Renal cortical epithelial cell (primary cell): ENCODE results near the gene CNPY1. TPM values are rescaled to one million over a fixed set of nuclear protein-coding genes. Genes with fewer than 3 reads are reported as not detected.
A peak's percentile ranks its signal among the peaks of the same experiment; 100 is the strongest.

ENCODE experiments used
- DNase-seq: peaks from one replicate; pipeline ENCODE4 v3.0.0-alpha.2; 2011; ENCODE audit warnings: low read depth
- total RNA-seq: library from RNA; depleted of rRNA; stranded (reverse); fragments of >200 nt; gene quantifications from 2 replicates; pipeline ENCODE4 v1.2.3, GENCODE V29; 2014

CNPY1 gene
- total RNA-seq, 1 donor from 2014 or later, result not detected

DNA sequence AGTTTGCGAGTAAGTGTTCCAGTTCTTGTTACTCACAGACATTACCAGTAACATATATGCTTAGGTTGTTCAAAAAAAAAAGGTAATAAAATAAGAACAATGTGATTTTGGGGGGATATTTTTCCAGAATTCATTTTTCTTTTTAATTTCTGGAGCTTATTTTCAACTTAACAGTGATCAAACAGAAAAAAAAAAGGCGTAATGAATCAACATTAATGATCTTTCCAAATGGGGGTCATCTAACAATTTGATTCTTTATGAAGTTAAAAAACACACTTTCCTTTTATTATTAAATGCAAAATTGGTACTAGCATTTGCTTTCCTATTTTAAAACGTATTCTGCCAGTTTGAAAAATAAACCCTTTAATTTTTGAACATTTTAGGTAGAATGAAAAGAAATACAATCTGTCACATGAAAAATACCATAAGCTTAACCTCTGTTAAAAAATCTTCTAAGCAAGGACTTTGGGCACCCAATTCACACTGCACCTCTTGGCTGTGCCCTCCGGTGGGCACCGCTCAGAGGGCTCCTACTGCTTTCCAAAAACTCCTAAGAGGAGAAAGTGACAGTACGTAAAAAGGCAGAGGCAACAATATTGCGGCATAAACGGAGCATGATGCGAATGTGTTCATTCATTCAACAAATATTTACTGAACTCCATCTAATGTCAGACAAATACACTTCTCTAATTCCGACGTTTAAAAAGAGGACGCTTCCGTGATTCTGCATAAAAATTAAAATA lies 32.6 kb downstream of the CNPY1 start:
- no peak for DNase-seq

DNA sequence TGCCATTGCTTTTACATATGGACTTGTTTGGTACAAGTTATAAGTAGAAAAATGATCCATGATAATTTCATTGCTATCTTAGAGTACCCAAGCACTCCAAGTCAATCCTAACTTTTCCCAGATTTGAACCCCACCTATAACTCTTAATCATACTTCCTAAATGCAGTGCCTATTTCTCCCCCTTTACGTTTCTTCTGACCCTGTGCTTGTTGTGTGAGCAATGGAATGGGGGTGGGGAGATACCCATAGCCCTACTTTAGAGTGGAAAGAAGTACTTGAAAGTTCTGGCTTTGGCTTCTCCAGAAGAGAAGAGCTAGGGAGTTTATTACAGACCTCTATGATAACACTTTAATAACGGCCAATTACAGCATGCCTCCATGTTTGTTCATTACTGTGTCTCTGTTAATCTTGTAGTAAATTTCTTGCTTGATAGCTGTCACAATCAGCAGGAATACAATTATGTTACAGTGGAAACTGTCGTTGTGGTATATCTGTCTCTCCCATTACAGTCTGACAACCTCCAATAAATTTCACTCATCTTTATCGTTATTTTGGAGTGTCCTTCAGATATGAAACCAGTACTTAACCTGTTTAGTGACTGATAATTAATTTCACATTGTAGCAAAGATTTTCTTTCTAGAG lies 34.0 kb downstream of the CNPY1 start:
- DNase-seq, result no peak

DNA sequence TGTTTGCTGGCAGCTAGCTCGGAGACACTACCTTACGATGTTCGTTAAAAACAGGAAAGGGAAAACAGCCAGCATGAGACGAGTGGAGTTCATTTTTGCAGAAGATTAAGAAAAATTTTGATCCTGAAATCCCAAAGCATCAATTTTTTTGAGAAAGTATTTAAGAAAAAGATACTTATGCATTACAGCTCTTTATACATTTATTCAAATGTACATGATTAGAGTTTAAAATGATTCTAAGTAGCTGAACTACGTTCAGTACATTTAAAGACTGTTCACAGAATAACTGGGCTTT lies 34.7 kb downstream of the CNPY1 start:
- no peak for DNase-seq

DNA sequence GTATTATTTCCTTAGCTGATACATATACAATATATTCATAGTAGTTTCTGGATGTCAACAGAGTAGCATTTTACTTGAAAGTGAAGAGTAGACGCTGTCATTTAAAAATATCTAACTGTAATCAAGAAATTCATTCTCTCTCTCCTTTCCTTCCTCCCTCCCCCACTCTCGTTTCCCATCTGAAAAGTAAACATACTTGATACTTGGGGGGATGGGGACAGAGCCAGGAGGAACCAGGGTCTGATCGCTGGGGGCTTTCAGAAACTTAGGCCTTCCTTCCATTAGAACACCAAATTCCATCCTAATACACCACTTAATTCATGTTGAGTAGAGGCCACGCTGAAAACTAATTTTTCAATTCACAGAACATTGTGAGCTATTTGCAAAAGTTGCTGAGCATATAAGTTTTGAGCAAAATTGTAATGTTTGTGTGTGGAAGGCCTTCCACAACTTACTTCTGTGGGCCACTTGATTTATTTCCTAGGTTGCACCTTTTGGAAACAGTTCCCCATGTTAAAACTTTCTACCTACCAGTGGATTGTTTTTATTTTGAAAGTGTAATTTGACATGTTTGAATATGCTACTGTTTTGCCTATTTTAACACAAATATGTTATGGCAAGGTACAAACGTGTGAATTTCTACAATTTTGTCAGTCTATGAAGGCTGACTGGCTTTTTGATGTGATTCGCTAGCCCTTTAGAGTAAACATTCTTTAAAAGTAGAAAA lies 35.2 kb downstream of the CNPY1 start:
- DNase-seq, result no peak

DNA sequence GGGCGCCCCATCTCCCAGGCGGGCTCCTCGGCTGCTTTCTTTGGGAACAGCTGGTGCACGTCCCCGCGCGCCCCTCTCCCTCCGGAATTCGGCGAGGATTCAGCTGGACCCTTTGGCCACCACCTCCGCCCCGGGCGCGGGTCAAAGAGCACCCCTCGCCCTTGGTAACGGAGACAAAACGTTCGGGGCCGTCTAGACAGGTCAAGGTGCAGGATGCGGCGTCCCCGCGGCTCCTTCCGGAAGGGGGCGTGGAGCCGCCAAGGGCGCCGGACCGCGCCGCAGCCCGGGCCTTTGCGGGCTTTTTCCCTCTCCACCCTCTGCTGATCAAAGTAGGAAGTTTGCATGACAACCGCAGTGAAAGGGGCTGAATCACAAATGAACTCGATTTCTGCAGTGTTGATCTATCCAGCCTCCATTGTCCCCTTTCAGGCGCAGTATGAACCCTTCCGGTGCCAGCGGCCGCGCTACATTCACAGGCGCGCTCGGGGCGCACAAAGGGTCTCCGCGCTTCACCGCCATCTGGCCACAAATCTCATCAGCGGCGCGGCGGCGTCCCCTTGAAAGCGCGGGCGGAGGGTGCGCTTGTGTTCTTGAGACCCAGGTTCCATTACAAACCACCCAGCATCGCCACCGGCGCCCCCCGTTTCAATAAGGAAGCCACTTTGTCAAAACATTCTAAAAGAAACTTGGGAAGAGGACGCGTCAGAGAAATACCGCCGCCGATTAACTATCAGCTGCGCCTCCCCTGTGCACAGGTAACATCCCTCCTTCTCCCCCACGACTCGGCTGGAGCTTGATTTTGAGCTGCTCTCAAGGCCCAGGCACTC lies 36.4 kb downstream of the CNPY1 start:
- no peak for DNase-seq

DNA sequence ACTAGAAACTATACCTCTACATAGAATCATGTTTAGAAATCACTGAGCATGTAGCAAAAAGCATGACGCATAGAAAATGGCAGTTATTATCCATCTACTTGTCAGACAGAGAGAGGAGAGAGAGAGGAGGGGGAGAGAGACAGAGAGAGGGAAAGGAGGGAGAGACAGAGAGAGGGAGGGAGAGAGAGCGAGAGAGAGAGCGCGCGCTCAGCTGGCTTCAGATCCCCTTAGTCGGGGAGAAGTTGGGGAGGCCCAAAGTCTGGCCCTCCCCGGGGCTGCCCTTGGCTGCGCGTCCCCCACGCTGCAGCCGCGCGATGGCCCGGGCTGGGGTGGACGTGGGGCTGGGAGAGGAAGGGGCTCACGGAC lies 37.0 kb downstream of the CNPY1 start:
- no peak for DNase-seq

DNA sequence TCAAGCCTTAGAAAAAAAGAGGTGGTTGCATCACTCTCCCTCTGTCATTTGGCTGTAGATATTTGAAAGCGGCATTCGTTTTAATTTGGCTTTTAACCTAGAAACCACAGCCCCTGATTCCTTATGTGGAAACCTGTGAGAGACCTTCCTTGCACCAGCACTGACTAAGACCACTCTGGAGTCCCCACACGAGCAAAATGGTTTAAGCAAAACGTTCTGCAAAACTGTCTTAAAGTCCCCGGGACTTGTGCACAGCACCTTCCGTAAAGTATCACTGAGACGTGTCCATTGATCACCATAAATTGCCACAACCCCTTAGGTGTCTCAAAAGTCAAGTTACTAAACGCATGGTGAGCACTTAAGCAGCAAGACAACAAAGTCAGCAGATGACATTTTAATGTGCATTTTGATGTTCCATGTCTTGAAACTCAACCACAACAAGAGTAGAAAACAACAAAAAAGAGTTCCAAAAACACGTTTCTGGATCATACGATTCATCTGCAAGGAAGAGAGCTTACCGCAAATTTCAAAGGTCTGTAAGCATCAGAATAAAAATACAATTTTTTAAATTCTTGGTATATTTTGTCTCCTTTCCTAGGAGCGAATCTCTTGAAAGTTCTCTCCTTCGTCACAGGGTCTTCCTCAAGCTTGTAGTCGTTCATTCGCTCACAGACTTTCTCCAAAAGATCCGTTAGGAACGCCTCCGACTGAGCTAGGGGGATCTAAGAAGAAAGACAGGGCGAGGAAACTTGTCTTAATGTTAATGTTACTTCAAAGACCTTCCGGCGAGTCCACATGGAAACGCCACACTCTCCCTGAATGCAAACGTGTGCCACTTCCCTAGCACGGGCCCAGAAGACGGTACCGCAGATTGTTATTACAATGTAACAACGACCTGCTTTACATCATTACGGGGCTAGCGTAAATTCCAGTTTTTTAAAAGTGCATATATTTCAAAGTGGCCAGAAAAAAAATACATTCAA lies 37.7 kb downstream of the CNPY1 start:
- no peak for DNase-seq

DNA sequence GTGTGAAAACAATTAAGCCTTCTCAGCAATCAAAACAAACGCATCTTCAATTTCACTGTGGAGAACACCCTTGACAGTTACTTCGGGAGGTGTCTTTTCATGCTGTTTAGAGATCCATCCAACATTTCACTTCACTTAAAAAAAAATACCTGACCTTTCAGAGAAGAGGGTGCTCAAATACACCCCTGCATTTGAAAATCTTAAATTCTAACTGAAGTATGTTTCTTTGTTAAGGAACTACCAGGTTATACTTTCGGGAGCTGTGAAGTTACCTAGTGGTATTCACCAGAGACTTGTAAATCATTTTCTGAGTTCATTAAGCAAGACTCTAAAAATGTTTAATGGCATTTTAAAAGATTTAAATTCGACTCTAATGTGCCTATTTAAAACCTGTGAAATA lies 38.8 kb downstream of the CNPY1 start:
- DNase-seq, result no peak

DNA sequence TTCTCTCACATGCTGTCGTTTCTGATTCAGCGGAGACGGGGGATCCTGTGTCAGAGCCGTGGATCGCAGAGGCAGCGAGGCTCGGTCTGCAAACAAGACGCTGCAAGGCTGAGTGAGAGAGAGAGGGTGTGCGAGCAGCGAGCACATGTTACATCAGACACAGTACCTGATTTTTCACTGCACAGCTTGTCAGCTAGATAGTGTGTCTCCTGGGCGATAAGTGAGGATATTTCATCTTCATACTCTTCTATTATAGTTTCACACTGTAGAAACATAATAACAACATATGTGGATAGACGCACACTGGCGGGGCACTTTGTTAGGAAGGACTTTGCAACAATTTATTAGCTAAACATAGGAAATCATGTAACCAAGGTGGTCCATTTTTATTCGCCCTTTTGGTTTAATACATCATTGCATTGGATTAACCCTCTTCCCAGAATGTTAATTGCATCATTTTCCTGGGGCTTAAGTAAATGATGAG lies 39.5 kb downstream of the CNPY1 start:
- DNase-seq, result no peak

DNA sequence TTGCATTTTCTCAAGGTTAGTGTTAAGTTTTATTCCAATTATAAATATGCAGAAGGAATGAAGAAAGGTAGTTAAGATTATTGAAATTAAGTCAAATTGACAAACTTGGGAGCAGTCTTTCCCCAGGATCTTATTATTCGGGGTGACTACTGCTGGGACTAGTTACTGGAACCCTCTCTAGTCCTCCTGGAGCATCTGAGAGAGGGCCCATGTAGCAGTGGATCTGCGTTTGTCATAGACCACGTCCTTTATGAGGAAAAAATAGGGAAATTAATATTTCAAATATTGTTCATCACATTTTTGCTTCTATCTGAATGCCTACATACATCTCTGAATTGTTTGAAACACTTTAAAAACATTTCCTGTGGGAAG lies 41.0 kb downstream of the CNPY1 start:
- no peak for DNase-seq

DNA sequence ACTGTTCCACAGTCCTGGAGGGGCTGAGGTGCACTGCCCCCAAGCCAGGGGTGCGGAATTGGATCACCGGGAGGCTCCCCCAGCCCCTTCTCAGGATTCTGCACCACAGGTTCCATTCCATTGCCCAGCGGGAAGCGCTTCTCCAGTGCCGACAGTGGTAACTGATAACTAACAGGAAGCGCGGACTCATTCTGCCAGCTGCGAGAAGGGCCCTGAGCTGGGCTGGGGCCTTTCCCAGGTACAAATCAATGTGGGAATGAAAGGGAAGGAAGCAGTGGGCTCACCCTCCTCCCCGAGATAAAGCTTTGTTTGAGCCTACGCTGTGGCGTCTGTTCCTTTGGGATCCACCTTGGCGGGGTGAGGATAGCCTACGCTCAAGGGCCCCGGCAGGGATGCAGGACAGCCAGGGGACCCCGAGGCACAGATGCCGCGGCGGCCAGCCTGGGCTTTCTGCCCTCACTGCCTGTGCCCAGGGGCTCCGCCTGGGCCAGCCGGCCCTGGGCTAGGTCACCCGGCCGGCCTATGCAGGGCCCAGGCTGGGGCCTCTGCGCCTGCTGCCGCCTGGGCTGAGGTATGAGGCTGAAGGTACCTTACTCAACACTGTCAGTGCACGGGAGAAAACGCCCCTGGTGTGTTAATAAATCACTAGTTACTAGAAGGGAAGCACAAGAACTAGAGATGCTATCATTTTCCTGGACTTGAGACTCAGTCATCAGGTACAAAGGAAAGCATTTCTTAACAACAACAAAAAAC lies 49.0 kb downstream of the CNPY1 start:
- no peak for DNase-seq

DNA sequence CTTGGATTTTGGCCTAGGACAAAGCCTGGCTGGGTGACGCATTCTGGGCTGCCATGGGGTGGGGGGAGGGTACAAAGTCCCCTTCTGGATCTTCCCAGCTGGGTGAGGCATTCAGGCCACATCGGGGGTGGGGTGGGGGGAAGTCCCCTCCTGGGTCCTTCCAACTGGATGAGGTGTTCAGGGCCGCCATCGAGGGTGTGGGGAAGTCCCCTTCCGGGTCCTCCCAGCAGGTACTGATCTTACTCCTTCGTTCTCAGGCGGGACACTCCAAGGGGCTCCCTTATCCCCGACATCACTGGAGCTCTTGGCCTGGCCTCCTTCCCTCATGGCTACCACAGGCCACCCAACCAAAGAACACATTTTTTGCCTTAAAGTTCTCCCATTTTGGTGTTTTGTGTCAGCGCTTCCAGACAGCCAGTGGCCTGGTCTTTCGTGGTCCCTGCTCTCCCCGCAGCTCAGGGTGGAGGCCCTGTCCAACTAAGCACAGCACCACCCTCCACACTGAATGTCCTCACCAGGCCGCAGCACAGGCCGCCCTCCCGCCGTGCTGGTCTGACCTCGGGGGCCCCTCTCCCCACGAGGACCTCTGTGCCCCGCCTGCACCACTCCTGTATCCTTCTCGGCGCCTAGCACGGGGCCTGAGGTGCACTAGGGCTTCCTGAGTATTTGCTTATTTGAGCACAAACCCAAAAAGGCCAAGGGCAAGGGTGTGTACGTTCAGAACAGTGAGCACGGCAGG lies 49.9 kb downstream of the CNPY1 start:
- no peak for DNase-seq

DNA sequence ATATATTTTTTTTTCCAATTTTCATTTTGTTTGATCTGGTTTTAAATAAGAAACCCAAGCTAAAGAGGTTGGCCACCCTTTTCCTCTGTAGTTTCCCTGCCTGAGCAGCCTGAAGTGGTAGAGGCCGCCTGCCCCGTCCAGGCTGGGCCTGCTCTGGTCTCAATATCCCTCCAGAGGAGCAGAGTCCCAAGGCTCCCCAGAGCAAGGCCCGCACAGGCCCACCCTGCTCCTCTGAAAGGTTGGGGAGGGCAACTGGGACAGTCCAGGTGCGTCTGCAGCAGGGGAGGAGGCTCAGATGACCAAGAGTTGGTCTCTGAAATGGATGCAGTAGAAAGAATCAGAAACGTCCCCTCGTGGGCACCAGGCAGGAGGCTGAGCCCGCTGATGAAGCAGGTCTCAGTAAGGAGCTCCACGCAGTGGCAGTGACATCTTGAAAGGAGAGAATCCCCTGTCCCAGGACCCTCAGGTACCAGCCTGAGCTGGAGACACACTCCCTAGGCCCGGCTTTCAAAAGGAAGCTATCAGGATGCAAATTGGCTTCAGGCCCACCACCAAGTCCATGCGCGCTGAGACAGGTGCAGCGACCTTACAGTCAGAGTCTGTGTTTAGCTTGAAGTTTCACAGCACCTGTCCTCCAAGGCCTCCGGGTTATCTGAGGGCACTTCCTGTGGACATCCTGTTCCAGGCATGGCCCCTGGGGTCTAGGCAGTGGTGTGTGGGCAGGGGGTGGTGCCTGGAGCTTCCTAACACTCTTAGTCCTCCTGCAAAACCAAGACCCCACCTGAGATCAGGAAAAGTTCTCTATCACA lies 50.7 kb downstream of the CNPY1 start:
- no peak for DNase-seq

DNA sequence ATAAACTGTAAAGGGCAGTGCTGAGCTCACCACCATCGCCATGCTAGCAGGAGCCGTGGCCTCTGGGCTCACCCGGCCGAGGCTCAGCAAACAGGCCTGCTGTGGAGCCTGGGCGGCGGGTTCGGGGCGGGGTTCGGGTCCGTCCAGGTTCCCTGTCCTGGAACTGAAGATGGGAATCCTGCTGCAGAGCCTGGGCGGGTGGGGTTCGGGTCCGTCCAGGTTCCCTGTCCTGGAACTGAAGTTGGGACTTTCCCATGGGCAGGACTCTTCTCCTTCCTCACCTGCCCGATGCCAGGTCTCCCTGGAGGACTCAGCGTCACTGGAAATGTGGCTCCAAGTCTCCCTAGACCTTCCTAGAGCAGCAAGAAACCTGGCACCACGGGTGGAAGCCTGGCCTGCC lies 51.8 kb downstream of the CNPY1 start:
- no peak for DNase-seq

DNA sequence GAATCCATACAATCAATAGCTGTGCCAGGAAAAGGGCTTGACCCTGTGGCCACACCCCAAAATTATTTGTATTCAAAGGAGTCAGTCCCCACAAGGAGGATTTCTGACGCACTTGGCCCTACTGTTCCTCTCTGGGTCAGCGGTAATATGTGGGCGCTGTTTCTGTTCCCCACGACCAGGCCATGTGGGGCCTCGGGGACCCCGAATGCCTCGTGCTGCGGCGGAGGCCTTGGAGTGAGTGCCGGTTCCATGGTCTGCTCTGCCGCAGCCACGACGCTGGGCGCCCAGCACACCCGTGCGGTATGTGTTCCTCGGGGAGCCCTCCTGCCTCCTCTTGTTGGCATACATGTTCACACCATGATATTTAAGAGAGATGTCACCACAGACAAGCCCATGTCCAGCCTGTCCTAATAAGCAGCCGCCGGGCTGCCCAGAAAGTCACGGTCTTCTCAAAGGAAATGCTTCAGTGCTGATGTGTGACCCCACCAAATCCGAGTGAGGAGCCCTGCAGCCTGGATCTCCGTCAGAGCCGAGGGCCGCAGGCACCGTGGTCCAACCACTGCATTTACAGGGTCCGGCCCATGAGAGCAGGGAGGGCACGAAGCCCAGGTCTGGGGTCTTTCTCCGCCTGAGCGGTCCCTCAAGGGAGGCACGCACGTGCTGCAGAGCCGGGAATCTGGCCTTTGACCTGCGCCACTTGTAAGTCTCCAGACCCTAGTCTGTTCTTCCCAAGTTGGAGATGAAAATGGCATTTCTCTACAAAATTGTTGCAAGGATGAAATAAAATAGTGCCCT lies 52.4 kb downstream of the CNPY1 start:
- DNase-seq, result no peak

DNA sequence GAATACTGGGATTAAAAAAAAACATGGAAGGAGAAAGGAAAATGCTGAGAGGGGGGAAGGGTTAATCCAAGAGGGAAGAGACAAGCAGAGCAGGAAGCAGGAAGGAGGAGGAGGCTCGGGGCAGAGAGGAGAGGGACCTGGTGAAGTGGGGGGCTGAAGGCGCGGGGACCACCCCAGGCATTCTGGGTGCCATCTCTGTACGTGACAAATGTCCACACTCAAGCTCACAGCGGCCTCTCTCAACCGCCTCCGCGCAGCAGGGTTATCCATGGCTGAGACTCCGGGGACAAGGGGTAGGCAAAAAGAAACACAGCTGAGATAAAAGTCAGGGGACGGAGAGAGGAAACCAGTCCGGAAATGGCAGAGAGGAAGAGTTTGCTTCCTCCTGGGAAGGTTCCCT lies 54.5 kb downstream of the CNPY1 start:
- DNase-seq, result no peak

DNA sequence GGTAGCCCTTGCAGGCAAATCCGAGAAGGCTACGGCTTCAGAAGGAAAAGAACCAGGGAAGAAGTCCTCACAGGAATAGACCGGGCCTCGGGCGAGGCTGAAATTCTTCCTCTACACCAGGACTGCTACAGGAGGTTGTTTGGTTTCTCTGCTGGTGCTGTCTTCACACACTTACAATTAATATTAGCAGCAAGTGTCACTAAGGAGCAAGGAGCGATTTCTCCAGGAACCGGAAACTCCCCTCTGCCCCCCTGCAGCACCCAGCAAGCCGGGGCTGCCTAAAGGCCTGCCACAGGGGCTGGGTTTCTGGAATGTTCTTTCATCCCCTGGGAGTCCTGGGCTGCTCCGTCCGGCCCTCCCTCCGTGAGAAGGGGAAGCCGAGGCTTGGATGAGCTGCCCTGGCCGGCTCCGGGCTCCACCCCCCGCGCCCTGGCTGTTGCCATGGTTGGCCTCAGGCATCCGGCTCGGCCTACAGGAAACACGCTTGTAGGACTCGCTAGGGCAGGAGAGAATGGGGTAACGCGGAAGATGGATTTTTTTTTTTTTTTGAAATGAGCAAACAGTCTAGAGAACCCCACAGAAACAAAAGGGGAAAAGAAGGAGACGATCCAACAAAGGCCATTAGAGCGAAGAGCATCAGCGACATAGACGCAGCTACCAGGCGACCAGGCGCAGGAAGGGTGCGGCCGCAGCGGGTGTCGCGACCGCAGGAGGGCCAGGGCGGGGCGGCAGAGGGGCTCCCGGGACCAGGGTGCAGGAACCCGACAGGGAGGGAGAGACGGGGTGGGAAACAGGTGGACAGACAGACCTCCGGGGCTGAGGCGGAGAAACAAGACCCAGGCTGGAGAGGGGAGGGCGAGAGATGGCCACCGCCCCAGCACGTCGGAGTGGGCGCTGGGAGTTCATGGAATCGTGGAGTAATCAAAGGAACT lies 55.4 kb downstream of the CNPY1 start:
- DNase-seq, result peak; percentile 15
